Mucosa of descending colon (tissue), 3 donors: ENCODE results near the gene KCNC3. TPM values are rescaled to one million over a fixed set of nuclear protein-coding genes. Genes with fewer than 3 reads are reported as not detected.
A peak's percentile ranks its signal among the peaks of the same experiment; 100 is the strongest.

Experiments
- ATAC-seq: fragments of 200-7000 bp; cut with Tn5 transposase; one replicate; pipeline ENCODE4 v1.9.1; 2020; ENCODE audit warnings: mild to moderate bottlenecking, moderate library complexity
- DNase-seq, 3 donors: peaks; one replicate each; pipeline ENCODE4 v3.0.0-alpha.2; 2020
- H3K36me3 ChIP-seq: fragments of 200-600 bp; one replicate; pipeline ENCODE4 v1.8.0; 2021; ENCODE audit warnings: low read depth, mild to moderate bottlenecking
- H3K4me1 ChIP-seq: fragments of 200-600 bp; one replicate; pipeline ENCODE4 v1.8.0; 2021; ENCODE audit warnings: low read depth, mild to moderate bottlenecking
- H3K4me3 ChIP-seq: fragments of 200-600 bp; one replicate; pipeline ENCODE4 v1.8.0; 2021; ENCODE audit warnings: mild to moderate bottlenecking
- H3K9me3 ChIP-seq: fragments of 200-600 bp; one replicate; pipeline ENCODE4 v1.8.0; 2021; ENCODE audit warnings: mild to moderate bottlenecking
- CTCF ChIP-seq: fragments of 200-600 bp; IDR thresholded peaks from one replicate; pipeline ENCODE4 v1.8.0; 2022; ENCODE audit warnings: antibody characterized with exemption, mild to moderate bottlenecking
- intact Hi-C, 2 donors: fragments of 100-400 bp; cut with DNase I in 1 of 2; cut with micrococcal nuclease in 1 of 2; formaldehyde crosslinking; loops; one replicate each; pipeline versions ENCODE4 v1.11.0 to v1.11.1; 2022; cut with DNase I, micrococcal nuclease
- long read RNA-seq, 2 donors: library from polyadenylated mRNA; unstranded; transcript quantifications; one replicate each; pipeline ENCODE4 v2.0.0, GENCODE V29; 2019 to 2021
- total RNA-seq, 3 donors: library from RNA; stranded (reverse); fragmentation: NEBNext Ultra II Directional in 2 of 3; extraction: Animal tissue kit (Norgen Biotek cat#: 25700) in 2 of 3; gene quantifications; one replicate each; pipeline versions ENCODE4 v1.2.1 to v1.2.4, GENCODE V29; 2021 to 2023
- donor health status: DM: no; HTN: no; CAD: no; lungs with moderate emphysema.
- donor health status: DM: no; HTN: no; CAD: no.
- donor health status: DM: no; HTN: yes; CAD: no.

The KCNC3 gene
- 1 to 10 TPM in 2 of 3 donors, under 1 TPM in 1; 0.49 to 1.5 (median 1.1) TPM for total RNA-seq
- long read RNA-seq, donor 1: 0 reads
- long read RNA-seq, donor 2: 0 reads

GRCh38 chr19:50329146-50329925 lies at the start of gene KCNC3:
KCNC3 (minus strand) TSS chr19:50329377; CDS start chr19:50329082, 295 bp downstream.
- ATAC-seq (peak; percentile 81), DNase-seq (peak; percentile 98 to 100 (median 100))
- no peak within 1 kb of the TSS for H3K4me3 ChIP-seq
- intact Hi-C loops: no loop called here
- H3K36me3 ChIP-seq: no peaks in the 10 kb centered on the region
- no peaks in the 10 kb centered on the region for H3K9me3 ChIP-seq
- peaks cover 10% of the 10 kb centered on the region for H3K4me1 ChIP-seq
- TF ChIP-seq CTCF: no peak

- intact Hi-C loops: no loop called here
- Histone ChIP-seq H3K9me3 (no peaks in the 10 kb centered on the region), H3K36me3 (peaks cover 6% of the 10 kb centered on the region), H3K4me3 (no peak overlapping the region), H3K4me1 (peaks cover 4% of the 10 kb centered on the region)
- no peak for TF ChIP-seq CTCF
- ATAC-seq (no peak), DNase-seq (no peak)
These were observed 49.7 kb upstream of the KCNC3 start for GRCh38 chr19:50378863-50379236.

GRCh38 chr19:50378169-50378862 lies 49.1 kb upstream of the KCNC3 start:
- Histone ChIP-seq H3K4me3 (no peak overlapping the region), H3K9me3 (no peaks in the 10 kb centered on the region), H3K36me3 (peaks cover 6% of the 10 kb centered on the region), H3K4me1 (peaks cover 3% of the 10 kb centered on the region)
- ATAC-seq (no peak), DNase-seq (no peak)
- intact Hi-C loops: no loop called here
- TF ChIP-seq CTCF: no peak

- ATAC-seq: no peak
- H3K36me3 ChIP-seq: peaks cover 6% of the 10 kb centered on the region
- no peaks in the 10 kb centered on the region for H3K9me3 ChIP-seq
- H3K4me3 ChIP-seq: no peak overlapping the region
- no peak for TF ChIP-seq CTCF
- DNase-seq: no peak
- H3K4me1 ChIP-seq: no peaks in the 10 kb centered on the region
- intact Hi-C loops: no loop called here
These were observed 48.3 kb upstream of the KCNC3 start for GRCh38 chr19:50377517-50377916.

GRCh38 chr19:50377051-50377461 lies 47.9 kb upstream of the KCNC3 start:
- peak; percentile 20 for ATAC-seq
- DNase-seq: peak in 2 of 3 donors; percentile 70 to 74

More at GRCh38 chr19:50377051-50377461, 47.9 kb upstream of the KCNC3 start:
- intact Hi-C loops: no loop called here
- H3K4me3 ChIP-seq: no peak overlapping the region
- no peaks in the 10 kb centered on the region for H3K4me1 ChIP-seq
- H3K36me3 ChIP-seq: peaks cover 4% of the 10 kb centered on the region
- no peaks in the 10 kb centered on the region for H3K9me3 ChIP-seq
- no peak for TF ChIP-seq CTCF
